H9 (cell line): ENCODE results near the gene FAM53B. TPM values are rescaled to one million over a fixed set of nuclear protein-coding genes. Genes with fewer than 3 reads are reported as not detected.

Experiments used
- DNase-seq: peaks from one replicate; pipeline ENCODE4 v3.0.0-alpha.2; 2017
- H2AFZ ChIP-seq: one replicate; pipeline ENCODE4 v1.6.1; 2013; ENCODE audit warnings: mild to moderate bottlenecking, low read length, control low read depth, moderate library complexity
- H2AK5ac ChIP-seq: 2 replicates; pipeline ENCODE4 v1.6.1; 2013; ENCODE audit warnings: low read length, control low read depth, mixed read lengths; ENCODE audit not compliant: insufficient read length
- H2BK120ac ChIP-seq: one replicate; pipeline ENCODE4 v1.6.1; 2013; ENCODE audit warnings: low read depth, mild to moderate bottlenecking, low read length, control low read depth, inconsistent platforms; ENCODE audit not compliant: poor library complexity, severe bottlenecking
- H2BK12ac ChIP-seq: 2 replicates; pipeline ENCODE4 v1.6.1; 2013; ENCODE audit warnings: low read length, control low read depth, mixed read lengths, low read depth; ENCODE audit not compliant: insufficient read length
- H2BK15ac ChIP-seq: 2 replicates; pipeline ENCODE4 v1.6.1; 2013; ENCODE audit warnings: low read depth, low read length, control low read depth
- H2BK20ac ChIP-seq: one replicate; pipeline ENCODE4 v1.6.1; 2013; ENCODE audit warnings: low read depth, mild to moderate bottlenecking, low read length, control low read depth, inconsistent platforms; ENCODE audit not compliant: poor library complexity, severe bottlenecking
- H2BK5ac ChIP-seq: 2 replicates; pipeline ENCODE4 v1.6.1; 2013; ENCODE audit warnings: low read length, control low read depth, mixed read lengths; ENCODE audit not compliant: insufficient read length
- H3K14ac ChIP-seq: 2 replicates; pipeline ENCODE4 v1.6.1; 2013; ENCODE audit warnings: low read length, control low read depth; ENCODE audit not compliant: insufficient read depth
- H3K18ac ChIP-seq: 2 replicates; pipeline ENCODE4 v1.6.1; 2013; ENCODE audit warnings: low read depth, mild to moderate bottlenecking, mixed read lengths, low read length, control low read depth; ENCODE audit not compliant: insufficient read length
- H3K23ac ChIP-seq: 2 replicates; pipeline ENCODE4 v1.6.1; 2013; ENCODE audit warnings: low read length, control low read depth, mixed read lengths, low read depth; ENCODE audit not compliant: insufficient read length
- H3K23me2 ChIP-seq: 2 replicates; pipeline ENCODE4 v1.6.1; 2013; ENCODE audit warnings: low read depth, mild to moderate bottlenecking, mixed read lengths, low read length, control low read depth; ENCODE audit not compliant: insufficient read length, poor library complexity, severe bottlenecking
- H3K27ac ChIP-seq: 2 replicates; pipeline ENCODE4 v1.5.1; 2013; ENCODE audit warnings: low read length, control low read depth, mixed read lengths, low read depth; ENCODE audit not compliant: insufficient read length
- H3K27me3 ChIP-seq: 2 replicates; pipeline ENCODE4 v1.6.1; 2013; ENCODE audit warnings: low read length, control low read depth, inconsistent platforms; ENCODE audit not compliant: insufficient read depth
- H3K4ac ChIP-seq: 2 replicates; pipeline ENCODE4 v1.6.1; 2013; ENCODE audit warnings: low read depth, mild to moderate bottlenecking, control low read depth, inconsistent platforms, low read length, moderate library complexity
- H3K4me1 ChIP-seq: 2 replicates; pipeline ENCODE4 v1.6.1; 2013; ENCODE audit warnings: low read length, control low read depth, inconsistent platforms; ENCODE audit not compliant: insufficient read depth
- H3K4me2 ChIP-seq: 2 replicates; pipeline ENCODE4 v1.6.1; 2013; ENCODE audit warnings: low read length, control low read depth, mixed read lengths; ENCODE audit not compliant: insufficient read length, insufficient read depth
- H3K56ac ChIP-seq: 2 replicates; pipeline ENCODE4 v1.6.1; 2013; ENCODE audit warnings: low read depth, mild to moderate bottlenecking, mixed read lengths, low read length, control low read depth; ENCODE audit not compliant: insufficient read length
- H3K79me1 ChIP-seq: 2 replicates; pipeline ENCODE4 v1.6.1; 2013; ENCODE audit warnings: low read depth, mild to moderate bottlenecking, moderate library complexity, low read length, control low read depth, inconsistent platforms; ENCODE audit not compliant: insufficient read depth, poor library complexity, severe bottlenecking
- H3K79me2 ChIP-seq: 2 replicates; pipeline ENCODE4 v1.6.1; 2013; ENCODE audit warnings: low read length, control low read depth, inconsistent platforms; ENCODE audit not compliant: insufficient read depth
- H3K9ac ChIP-seq: 2 replicates; pipeline ENCODE4 v1.6.1; 2013; ENCODE audit warnings: low read length, control low read depth, mixed read lengths; ENCODE audit not compliant: insufficient read length; ENCODE audit errors: extremely low read depth
- H3K9me3 ChIP-seq: one replicate; pipeline ENCODE4 v1.6.1; 2013; ENCODE audit warnings: low read depth, low read length, inconsistent platforms; ENCODE audit not compliant: control insufficient read depth
- H3T11ph ChIP-seq: one replicate; pipeline ENCODE4 v1.6.1; 2013; ENCODE audit warnings: mild to moderate bottlenecking, low read length, control low read depth, inconsistent platforms
- H4K20me1 ChIP-seq: one replicate; pipeline ENCODE4 v1.6.1; 2013; ENCODE audit not compliant: control insufficient read depth, insufficient read length, insufficient read depth
- H4K5ac ChIP-seq: 2 replicates; pipeline ENCODE4 v1.6.1; 2013; ENCODE audit warnings: low read depth, mild to moderate bottlenecking, mixed read lengths, low read length, control low read depth; ENCODE audit not compliant: insufficient read length
- H4K8ac ChIP-seq: replicated peaks from 2 replicates; pipeline ENCODE4 v1.6.1; 2013; ENCODE audit warnings: low read length, control low read depth, mixed read lengths, low read depth; ENCODE audit not compliant: insufficient read length
- H4K91ac ChIP-seq: 2 replicates; pipeline ENCODE4 v1.6.1; 2013; ENCODE audit warnings: low read depth, mild to moderate bottlenecking, moderate library complexity, mixed read lengths, low read length, control low read depth; ENCODE audit not compliant: insufficient read length
- H3K27ac Mint-ChIP-seq, 3 experiments: 2 replicates in 2 of 3; 3 replicates in 1 of 3; pipeline ENCODE4 v1.8.0; 2020 to 2021; ENCODE audit warnings: mixed read lengths in 3 of 3, mild to moderate bottlenecking in 1 of 3, moderate library complexity in 1 of 3
- H3K27me3 Mint-ChIP-seq: 2 replicates; pipeline ENCODE4 v1.8.0; 2021; ENCODE audit warnings: low read depth, mild to moderate bottlenecking, moderate library complexity, mixed read lengths
- H3K36me3 Mint-ChIP-seq, 3 experiments: 2 replicates in 2 of 3; 3 replicates in 1 of 3; pipeline ENCODE4 v1.8.0; 2020 to 2021; ENCODE audit warnings: low read depth in 3 of 3, mixed read lengths in 3 of 3; ENCODE audit not compliant: insufficient read depth in 1 of 3
- H3K4me1 Mint-ChIP-seq, 2 experiments: 2 replicates each; pipeline ENCODE4 v1.8.0; 2020; ENCODE audit warnings: mixed read lengths in 2 of 2
- H3K4me3 Mint-ChIP-seq, 2 experiments: 2 replicates in 1 of 2; 3 replicates in 1 of 2; pipeline ENCODE4 v1.8.0; 2020 to 2021; ENCODE audit warnings: mild to moderate bottlenecking in 2 of 2, mixed read lengths in 2 of 2, moderate library complexity in 1 of 2
- H3K9me3 Mint-ChIP-seq, 2 experiments: 2 replicates in 1 of 2; 3 replicates in 1 of 2; pipeline ENCODE4 v1.8.0; 2020; ENCODE audit warnings: mild to moderate bottlenecking in 2 of 2, mixed read lengths in 2 of 2, moderate library complexity in 1 of 2
- WGBS: extraction: QIAGEN DNeasy Blood & Tissue Kit; methylation state at CpG from one replicate; pipeline ENCODE4 v1.1.7; 2013; ENCODE audit warnings: missing lambda C conversion rate, low lambda C conversion rate, mixed read lengths; ENCODE audit not compliant: insufficient read length; ENCODE audit errors: extremely low coverage; 5-methylcytosine and 5-hydroxymethylcytosine counted together
- total RNA-seq: library from RNA; stranded (reverse); gene quantifications from 2 replicates; pipeline ENCODE4 v1.2.1, GENCODE V29; 2021
- TF ChIP-seq, protein P1 (sequence below): fragments of 200-600 bp; sonication (generic); conservative IDR thresholded peaks from 3 replicates; pipeline ENCODE4 v1.8.0; 2021; ENCODE audit warnings: antibody characterized with exemption, mild to moderate bottlenecking

The FAM53B gene
- total RNA-seq, 1 experiment from 2014 or later, result 11.5 TPM

- H2BK15ac ChIP-seq, result no peak overlapping the region
- peak overlapping the region in 2 of 3 experiments; percentile 29 to 73; a peak in 2 of 7 replicates for H3K27ac Mint-ChIP-seq
- no CpG with 5 or more reads among the region's 22 CpGs for WGBS
- DNase-seq, result no peak
- H3K27me3 ChIP-seq, result no peaks in the 10 kb centered on the region
- no peaks in the 10 kb centered on the region for H3K79me1 ChIP-seq
- H2BK12ac ChIP-seq, result no peak overlapping the region
- peaks cover 0 to 2% (median 0%) of the 10 kb centered on the region in 3 experiments; a peak in 1 of 7 replicates for H3K36me3 Mint-ChIP-seq
- H3K9ac ChIP-seq, result no peak overlapping the region
- H4K5ac ChIP-seq, result no peak overlapping the region
- H2AK5ac ChIP-seq, result no peak overlapping the region
- H3K27me3 Mint-ChIP-seq, result peaks cover 4% of the 10 kb centered on the region
- no peak overlapping the region for H4K8ac ChIP-seq
- no peak overlapping the region for H3K23ac ChIP-seq
- H3K23me2 ChIP-seq, result no peaks in the 10 kb centered on the region
- H4K20me1 ChIP-seq, result no peaks in the 10 kb centered on the region
- H3K9me3 Mint-ChIP-seq, result peaks cover 6 to 7% of the 10 kb centered on the region in 2 experiments
- H4K91ac ChIP-seq, result no peak overlapping the region
- no peak overlapping the region for H2BK5ac ChIP-seq
- peaks cover 0 to 4% of the 10 kb centered on the region in 2 experiments; a peak in 2 of 4 replicates for H3K4me1 Mint-ChIP-seq
- TF ChIP-seq, protein P1, sequence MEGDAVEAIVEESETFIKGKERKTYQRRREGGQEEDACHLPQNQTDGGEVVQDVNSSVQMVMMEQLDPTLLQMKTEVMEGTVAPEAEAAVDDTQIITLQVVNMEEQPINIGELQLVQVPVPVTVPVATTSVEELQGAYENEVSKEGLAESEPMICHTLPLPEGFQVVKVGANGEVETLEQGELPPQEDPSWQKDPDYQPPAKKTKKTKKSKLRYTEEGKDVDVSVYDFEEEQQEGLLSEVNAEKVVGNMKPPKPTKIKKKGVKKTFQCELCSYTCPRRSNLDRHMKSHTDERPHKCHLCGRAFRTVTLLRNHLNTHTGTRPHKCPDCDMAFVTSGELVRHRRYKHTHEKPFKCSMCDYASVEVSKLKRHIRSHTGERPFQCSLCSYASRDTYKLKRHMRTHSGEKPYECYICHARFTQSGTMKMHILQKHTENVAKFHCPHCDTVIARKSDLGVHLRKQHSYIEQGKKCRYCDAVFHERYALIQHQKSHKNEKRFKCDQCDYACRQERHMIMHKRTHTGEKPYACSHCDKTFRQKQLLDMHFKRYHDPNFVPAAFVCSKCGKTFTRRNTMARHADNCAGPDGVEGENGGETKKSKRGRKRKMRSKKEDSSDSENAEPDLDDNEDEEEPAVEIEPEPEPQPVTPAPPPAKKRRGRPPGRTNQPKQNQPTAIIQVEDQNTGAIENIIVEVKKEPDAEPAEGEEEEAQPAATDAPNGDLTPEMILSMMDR, result no peak
- no peak overlapping the region for H3K4me2 ChIP-seq
- H2BK120ac ChIP-seq, result no peak overlapping the region
- H3K14ac ChIP-seq, result no peak overlapping the region
- H3K27ac ChIP-seq, result no peak overlapping the region
- H3K4me3 Mint-ChIP-seq, result no peak overlapping the region
- H3K9me3 ChIP-seq, result no peaks in the 10 kb centered on the region
- no peak overlapping the region for H2AFZ ChIP-seq
- H3K18ac ChIP-seq, result no peak overlapping the region
- no peak overlapping the region for H3K56ac ChIP-seq
- H3K4me1 ChIP-seq, result no peaks in the 10 kb centered on the region
- no peak overlapping the region for H3K4ac ChIP-seq
- H3K79me2 ChIP-seq, result no peaks in the 10 kb centered on the region
- no peak overlapping the region for H3T11ph ChIP-seq
- no peak overlapping the region for H2BK20ac ChIP-seq
These were observed 168.8 kb downstream of the FAM53B start for GRCh38 chr10:124575107-124576035.
